NCI-H345 treated with DMSO at 0.1 percent for 48 hours (cell line): ENCODE results near the gene EMC8.
"Not testable (repeated sequence)": the region's sequence is repeated elsewhere in the genome, so short reads cannot be mapped to it uniquely, and the experiment has no call there.

Experiments
- DNase-seq: peaks from one replicate; lab custom pipeline; 2025; ENCODE audit not compliant: unreplicated experiment; lab: John Stamatoyannopoulos, UW

EMC8 gene

DNA sequence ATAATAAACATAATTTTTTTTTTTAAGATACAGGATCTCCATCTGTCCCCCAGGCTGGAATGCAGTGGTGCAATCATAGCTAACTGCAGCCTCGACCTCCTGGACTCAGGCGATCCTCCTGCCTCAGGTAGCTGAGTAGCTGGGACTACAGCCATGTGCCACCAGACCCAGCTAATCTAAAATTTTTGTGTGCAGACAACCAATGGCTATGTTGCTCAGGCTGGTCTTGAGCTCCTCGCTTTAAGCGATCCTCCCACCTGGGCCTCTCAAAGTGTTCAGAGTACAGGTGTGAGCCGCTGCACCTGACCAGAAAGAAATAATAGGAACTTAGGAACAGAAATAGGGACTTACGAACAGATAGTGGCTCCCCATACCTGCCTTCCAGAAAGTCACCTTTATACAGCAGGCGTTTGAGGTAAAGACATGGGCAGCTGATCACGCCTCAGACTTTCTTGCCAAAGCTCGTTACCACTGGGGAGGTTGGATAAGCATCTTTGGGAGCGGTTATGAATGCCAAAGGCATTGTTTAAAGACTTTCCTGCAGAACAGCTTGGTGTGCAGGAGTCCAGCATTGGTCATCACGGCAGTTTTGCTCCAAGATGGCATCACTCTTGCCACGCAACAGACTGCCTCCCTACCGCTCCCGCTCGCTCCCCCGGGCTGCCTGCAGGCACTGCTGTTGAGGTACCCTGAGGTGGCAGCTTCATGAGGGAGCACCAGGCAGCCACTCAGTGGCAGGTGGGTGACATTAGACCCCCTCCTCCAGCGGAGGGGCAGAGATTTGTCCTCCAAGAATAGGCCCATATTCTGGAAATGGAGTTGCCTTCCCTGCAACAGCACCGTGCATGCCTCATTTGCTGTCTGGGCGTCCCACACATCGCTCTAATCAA lies 13.7 kb upstream of the EMC8 start:
- no peak for DNase-seq

DNA sequence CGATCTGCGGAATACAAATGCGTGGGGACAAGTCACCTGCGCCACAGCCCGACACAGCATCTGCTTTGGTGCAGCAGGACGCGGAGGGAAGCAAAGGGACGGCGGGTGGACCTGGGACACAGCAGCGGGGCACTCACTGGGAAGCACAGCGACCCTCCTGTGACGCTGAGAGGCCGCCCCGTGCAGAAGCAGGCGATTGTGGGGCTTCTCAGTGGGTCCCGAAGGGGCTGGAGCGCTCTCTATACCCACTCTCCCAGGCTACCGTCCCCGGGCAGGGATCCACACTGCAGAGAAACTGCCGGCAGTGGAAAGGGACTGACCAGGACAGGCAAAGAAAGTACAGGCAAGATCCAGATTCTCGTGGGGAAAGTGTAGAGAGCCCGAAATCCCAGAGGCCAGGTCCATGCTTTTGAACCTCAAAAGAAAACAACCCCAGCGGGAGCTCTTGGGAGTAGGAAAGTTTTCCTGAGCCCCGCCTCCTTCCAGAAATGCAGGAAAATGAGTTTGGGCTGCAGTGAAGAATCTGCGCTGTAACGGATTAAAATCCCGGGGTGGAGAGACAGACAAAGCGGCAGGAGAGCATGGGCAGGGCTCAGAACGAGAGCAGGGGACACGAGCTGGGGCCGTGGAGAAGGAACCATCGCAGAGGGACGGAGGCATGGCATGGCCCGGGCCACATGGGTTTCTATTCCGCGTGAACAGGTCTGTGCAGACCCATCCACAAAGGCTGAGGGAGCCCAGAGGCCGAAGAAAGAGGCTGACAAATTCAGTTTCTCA lies 12.9 kb upstream of the EMC8 start:
- DNase-seq: no peak

DNA sequence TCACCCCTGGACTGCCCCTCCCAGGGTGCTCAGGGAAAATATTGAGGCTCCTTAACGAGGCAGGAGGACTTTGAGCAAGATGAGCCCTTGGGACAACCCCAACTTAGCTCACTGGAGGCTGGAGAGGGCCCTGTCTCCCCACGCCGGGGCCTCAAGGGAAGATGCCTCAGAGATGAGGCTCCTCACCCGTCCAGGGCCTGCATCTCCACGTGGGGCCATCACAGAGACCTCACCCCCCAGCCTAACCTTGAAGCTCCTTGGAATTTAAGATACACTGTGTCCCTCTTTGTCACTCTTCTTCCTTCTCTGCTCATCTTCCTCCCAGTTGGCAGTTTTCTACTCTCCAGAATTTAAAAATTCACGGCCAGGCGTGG lies 11.4 kb upstream of the EMC8 start:
- DNase-seq: no peak

DNA sequence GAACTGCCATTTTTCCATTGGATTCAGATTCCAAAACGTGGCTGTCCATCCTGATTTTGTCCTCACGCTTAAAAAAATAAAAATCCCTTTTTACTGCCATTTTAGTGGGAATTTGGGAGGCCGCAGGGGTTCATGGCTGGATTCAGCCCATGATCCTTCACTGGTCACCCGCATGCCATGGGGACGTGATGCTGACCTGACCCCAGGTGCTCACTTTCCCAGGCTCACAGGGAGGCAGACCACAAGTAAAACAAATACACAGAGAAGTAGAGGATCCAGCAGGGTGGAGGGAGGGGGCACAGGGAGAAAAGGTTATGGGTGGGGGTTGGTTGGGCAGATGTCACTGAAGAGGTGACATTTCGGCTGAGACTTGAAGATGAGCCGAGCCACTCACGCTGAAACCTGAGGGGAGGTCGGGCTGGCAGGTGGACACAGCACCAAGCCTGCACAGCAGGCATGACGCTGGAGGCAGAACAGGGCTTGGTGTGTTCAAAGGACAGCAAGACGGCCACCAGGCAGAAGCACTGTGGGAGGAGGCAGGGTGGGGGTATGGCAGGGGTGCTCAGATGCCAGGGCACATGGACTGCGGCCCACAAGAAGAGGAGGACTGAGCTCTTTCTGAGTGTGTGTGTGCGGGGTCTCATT lies 10.9 kb upstream of the EMC8 start:
- no peak for DNase-seq

DNA sequence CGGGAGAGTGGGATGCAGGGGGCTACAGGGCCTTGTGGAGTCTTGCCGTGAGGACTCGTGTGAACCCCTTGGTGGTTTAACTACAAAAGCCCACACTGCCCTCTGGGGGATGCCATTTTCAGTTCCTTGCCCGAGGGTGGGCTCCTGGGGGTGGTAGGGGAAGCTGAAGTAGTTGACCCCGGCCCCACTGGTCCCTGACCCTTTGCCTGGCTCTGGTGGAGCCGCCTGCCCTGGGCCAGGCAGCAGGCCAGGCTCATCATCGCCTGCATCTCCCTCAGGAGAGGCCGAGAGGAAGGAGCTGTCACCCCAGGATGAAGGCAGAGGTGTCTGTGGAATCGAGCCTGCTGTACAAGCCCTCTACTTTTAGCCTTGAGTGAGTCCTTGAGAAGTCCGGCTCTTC lies 10.3 kb upstream of the EMC8 start:
- no peak for DNase-seq

DNA sequence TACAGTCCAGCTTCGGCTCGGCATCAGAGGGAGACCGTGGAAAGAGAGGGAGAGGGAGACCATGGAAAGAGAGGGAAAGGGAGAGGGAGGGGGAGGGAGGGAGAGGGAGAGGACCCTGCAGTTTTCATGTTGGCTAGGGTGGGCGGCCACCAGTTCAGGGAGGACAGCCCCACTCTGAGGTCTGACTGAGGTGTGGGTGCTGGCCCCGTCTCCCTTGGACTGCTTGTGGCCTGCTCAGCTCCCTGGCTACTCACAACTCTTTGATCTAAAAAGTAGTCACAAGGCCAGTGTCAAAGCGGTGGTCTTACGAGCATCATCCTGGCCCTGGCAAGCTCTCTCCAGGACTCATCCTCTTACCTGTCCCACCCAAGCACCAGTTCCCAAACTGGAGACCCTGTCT lies 9.6 kb upstream of the EMC8 start:
- DNase-seq: no peak

DNA sequence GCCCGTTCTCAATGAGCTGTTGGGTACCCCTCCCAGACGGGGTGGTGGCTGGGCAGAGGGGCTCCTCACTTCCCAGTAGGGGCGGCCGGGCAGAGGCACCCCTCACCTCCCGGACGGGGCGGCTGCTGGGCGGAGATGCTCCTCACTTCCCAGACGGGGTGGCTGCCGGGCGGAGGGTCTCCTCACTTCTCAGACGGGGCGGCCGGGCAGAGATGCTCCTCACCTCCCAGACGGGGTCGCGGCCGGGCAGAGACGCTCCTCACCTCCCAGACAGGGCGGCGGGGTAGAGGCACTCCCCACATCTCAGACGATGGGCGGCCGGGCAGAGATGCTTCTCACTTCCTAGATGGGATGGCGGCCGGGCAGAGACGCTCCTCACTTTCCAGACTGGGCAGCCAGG lies 8.8 kb upstream of the EMC8 start:
- DNase-seq: not testable (repeated sequence)

DNA sequence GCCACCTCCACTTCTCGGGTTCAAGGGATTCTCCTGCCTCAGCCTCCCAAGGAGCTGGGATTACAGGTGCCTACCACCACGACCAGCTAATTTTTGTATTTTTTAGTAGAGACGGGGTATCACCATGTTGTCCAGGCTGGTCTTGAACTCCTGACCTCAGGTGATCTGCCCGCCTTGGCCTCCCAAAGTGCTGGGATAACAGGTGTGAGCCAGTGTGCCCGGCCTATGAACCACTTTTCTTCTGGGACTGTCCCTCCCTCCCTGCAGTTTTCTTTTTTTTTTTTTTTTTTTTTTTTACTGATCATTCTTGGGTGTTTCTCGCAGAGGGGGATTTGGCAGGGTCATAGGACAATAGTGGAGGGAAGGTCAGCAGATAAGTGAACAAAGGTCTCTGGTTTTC lies 8.0 kb upstream of the EMC8 start:
- DNase-seq: not testable (repeated sequence)

DNA sequence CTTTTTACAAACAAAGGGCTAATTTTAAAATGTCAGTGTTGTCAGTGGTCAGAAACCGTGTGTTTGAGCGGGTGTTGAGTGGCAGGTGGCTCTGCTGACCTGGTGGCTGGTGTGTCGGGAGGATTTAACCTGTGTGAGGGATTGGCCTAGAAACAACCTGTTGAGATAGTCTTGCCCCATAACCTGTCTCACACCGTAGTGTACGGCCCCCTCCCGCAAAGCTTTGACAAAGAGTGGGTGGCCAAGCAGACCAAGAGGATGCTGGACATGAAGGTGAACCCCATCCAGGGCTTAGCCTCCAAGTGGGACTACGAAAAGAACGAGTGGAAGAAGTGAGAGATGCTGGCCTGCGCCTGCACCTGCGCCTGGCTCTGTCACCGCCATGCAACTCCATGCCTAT lies 7.2 kb upstream of the EMC8 start:
- no peak for DNase-seq

DNA sequence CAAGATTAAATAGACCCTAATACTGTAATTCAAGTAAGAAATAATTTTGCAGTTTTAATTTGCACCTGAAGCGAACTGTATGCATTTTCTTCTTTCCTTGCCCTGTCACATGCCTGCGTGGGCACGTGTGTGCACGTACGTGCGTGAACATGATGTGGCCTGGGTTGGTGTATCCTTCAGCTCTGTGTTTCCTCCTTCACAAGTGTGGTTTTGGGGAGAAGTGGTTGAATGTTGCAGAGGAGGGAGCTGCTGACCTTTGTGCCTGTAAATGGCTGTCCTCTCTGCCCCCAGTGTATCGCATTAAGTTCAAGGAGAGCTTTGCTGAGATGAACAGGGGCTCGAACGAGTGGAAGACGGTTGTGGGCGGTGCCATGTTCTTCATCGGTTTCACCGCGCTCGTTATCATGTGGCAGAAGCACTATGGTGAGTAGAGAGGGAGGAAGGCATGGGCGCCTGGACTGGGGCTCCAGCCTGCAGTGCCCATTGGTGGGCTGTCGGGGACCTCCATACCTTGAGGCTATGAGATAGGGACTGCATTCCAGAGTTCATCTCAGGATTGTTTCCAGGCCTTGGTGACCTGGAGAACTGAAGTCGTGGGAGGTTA lies 6.2 kb upstream of the EMC8 start:
- DNase-seq: no peak

DNA sequence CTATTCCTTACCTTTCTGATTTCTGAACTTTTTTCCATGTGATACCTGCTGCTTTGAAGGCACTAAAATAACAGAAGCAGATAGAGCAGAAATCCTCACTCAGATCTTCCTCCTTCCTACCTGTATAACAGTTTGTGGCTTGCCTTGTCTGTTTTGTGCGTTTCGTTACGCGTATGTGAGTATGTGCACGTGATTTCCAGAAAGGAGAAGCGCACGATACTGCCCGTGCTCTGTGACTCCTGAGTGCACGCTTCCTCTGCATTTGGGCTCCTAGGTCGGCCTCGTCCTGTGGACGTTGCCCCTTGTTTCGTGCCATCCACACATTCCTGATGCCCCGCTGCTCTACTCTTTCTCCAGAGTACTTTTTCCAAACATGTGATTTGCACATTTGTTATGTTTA lies 4.2 kb upstream of the EMC8 start:
- no peak for DNase-seq

DNA sequence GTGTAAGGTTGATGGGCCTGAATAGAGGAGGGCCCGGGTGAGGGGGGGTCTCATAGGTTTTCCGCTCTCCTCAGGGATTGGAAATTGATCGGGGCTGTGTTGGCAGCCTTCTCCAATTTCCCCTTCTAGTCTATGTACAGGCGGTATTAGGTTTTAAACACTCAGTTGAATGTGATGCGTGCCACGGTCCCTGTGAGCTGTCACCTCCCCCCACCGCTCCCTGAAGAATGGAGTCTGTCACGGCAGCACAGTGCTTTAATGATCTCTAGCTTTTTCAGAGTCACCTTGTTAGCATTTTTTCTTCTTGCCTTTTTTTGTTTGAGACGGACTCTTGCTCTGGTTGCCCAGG lies 951 bp upstream of the EMC8 start:
- no peak for DNase-seq

DNA sequence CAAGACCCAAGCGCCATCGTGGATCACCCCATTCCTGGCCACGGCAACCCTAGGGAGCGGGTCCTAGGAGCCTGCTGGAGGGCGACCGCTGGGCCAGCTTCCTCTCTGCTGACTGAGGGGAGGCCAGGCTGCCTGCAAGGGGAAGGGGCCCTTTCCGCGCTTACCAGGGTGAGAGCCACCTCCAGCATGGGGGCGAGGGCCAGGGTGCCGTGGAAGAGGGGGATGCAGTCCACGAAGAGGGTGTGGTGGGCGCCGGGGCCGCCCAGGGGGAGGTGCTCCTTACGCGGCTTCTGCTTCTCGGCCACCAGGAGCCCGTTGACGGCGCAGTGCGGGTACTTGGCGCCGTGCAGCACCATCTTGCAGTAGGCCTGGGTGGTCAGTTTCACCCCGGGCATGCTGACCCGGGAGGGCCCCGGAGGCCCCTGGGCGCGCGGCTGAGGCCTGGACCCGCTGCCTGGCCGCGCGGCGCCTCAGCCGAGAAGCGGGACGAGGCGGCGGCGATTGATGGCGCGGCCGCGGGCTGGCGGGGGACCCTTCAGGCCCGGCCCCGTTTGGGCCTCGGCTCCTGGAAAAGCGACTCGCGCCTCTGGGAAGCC lies 345 bp downstream of the EMC8 start:
- DNase-seq: no peak

DNA sequence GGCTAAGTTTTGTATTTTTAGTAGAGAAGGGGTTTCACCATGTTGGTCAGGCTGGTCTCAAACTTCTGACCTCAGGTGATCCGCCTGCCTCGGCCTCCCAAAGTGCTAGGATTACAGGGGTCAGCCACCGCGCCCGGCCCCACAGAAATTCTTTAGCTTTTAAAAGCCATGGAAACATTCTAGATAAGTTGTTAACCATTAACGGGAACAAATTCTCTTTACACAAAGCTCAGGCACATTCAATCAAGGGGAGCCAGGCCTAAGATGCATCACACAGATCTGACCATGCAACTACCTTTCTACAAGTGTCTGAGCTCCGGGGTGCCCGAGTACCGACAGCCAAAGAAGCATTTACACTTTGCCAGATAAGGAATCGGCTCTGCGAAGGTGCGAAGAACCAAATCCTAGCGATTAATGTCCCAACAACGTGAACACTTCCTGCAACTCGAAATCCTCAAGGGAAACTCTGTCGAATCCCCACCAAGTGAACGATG lies 1.0 kb downstream of the EMC8 start:
- DNase-seq: no peak

DNA sequence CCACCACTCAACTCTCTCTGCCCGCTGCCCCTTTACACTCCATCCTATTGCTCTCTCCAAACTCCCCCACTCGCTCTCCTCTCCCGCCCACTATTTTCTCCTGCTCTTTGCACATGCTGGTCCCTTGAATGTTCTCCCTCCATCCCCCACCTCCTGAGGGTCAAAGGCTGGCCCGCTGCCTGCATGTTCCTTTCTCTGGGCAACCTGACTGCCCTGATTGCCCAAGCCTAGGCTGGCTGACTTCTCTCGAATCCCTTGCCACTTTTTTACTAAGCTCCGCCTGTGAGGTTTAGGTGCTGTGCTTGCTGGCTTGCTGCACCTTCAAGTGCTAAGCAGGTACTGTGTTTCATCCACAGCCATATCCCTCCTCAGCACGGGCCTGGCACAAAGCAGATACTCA lies 2.7 kb downstream of the EMC8 start:
- no peak for DNase-seq

DNA sequence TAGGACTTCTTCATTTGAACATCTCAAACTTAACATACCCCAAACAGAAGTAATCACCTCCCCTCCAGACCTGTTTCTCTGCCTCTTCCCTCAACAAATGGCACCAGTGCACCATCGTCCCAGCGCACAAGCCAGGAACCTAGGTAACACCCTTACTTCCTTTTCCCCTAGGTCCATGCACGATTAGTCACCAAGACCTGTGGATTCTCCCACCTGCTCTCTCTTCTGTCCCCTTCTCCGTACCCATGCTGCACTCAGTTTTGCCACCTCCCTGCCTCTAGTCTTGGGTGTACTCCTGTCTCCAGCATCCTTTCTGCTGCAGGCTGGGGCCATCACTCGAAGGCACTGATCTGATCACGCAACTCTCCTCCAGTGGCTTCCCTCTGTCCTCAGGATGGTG lies 3.2 kb downstream of the EMC8 start:
- DNase-seq: no peak

DNA sequence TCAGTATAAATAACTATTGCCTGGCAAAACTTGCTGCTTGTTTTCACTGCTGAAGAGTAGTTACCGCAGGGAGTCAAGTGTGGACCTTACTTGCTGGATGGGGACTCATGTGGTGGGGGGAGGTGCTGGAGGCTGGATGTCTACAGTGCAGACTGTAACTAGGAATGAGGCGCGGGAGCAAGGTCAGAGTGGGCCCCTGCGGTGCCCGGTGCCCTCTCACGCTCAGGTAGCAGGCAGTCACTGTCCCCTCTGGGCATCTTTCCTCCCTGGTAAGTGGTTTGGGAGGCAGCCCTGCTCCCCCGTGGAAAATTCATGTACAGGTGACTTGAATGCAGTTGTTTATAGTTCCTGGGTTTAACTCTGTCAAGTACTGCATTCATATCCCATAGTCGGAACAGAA lies 4.6 kb downstream of the EMC8 start:
- DNase-seq: no peak

DNA sequence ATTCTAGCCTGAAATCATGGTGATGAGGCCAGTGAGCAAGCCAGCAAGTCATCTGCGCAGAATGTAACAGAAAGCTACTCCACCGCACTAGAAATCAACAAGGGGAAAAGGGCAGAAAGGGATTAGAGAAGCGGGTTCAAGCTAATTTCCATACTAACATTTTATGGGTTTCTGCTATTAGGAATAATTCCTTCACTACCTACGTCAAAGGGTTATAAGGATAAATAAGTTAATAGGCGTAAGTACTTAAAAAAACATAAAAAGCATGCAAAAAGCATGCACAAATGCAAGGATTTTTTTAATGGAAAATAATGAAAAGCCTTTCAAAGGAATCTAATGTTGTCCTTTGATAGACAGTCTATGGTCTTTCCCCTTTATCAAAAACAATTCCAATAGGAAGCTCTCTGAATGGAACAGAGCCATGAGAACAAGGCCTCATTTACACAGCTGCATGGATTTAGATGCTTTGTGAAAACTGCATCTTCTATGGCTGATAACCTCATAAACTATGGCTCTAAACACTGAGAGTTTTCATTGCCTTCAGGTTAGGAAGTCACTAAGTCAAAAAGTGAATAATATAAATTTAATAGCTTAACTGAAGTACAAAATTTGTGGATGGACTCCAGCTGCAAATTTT lies 5.6 kb downstream of the EMC8 start:
- DNase-seq: no peak

DNA sequence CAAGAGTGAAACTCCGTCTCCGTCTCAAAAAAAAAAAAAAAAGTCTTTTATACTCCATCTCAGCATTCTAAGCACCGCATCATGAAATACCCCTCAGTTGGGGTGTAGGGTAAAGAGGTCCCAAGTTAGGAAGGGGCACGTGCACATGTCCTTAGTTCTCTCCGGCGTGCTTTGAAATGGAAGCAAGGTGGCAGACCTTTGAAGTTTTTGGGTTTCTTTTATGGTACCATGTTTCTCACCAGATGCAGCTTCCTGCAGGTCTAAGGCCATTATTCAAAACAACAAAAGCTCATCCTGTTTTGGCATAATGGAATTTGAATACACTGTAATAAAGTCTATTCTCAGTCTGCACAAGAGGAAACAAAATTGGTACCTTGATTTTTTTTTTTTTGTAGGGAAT lies 9.6 kb downstream of the EMC8 start:
- no peak for DNase-seq

DNA sequence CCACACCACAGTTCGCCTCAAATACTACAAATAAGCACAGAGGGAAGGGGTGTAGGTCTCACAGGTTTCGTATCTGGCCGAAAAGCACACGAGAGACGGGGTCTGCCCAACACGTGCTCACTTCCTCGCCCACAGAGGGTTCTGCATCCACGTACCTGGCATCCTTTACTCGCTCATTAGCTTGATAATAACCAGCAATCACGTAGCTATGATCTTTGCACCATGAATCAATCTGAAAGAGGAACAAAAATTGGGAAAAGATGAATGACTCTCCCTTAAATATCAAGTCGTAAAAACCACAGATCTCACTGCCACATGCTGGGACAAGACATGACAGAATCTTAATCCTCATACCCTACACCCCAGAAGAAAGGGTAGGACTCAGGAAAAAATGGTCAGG lies 10.5 kb downstream of the EMC8 start:
- no peak for DNase-seq

DNA sequence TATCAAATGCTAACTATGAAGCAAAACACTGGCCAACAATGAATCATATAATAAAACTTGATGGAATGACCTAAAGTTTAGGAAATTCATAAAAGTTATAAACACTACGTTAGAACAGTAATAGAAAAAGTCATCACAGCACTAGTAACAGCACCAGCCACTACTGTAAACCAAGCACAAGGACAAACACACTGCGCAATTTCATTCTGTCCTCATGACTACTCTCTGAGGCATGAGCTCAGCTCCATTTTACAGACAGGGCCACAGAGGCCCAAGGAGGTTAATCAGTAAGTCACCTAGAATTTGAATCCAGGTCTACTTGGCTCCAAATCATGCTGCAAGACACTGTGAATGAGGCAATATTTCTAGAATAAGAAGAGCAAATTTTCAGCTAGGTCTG lies 13.4 kb downstream of the EMC8 start:
- no peak for DNase-seq
